ENCODE results near the gene SLC25A30. TPM values are rescaled to one million over a fixed set of nuclear protein-coding genes. Genes with fewer than 3 reads are reported as not detected.

Gene SLC25A30
- total RNA-seq, 2 donors from 2014 or later: 32.6 to 38.4 TPM

DNA sequence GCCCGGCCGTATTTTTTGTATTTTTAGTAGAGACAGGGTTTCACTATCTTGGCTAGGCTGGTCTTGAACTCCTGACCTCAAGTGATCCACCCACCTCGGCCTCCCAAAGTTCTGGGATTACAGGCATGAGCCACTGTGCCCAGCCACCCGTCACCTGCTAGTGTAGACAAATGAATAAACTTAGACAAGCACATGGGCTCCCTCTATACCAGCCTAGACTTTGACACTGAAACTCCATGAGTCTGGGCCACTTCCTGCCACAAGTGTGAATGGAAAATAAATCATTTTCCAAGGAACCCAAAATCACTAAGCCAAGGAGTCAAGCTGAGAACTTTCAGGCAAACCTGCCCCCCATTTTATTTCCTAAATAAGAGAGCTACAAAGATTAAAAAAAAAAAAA is 50.2 kb downstream of the SLC25A30 start:
- DNase-seq (ENCODE audit: low spot score): no peak
- no peak overlapping the region for H3K27ac ChIP-seq
- H3K4me3 ChIP-seq: no peak overlapping the region
- peaks cover 0 to 14% of the 10 kb centered on the region in 2 donors for H3K4me1 ChIP-seq
- TF ChIP-seq CTCF (IDR thresholded peaks at IDR 0.05): no peak
- H3K36me3 ChIP-seq: no peaks in the 10 kb centered on the region
- H3K9me3 ChIP-seq: no peaks in the 10 kb centered on the region
- no peaks in the 10 kb centered on the region for H3K27me3 ChIP-seq

DNA sequence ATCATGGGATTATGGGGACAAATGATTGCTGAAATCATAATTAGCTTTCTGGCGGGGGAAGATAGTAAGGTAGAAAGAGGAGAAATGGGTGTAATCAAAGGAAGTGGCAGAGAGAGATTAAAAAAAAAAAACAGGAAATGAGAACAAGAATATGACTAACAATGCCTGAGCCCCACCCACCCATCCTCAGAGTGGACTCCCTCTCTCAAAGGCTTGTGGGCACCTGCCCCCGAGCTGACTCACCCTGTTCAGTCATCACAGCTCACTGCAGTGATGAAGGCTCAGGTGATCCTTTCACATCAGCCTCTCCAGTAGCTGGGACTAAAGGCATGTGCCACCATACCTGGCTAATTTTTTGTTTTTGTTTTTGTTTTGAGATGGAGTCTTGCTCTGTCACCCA is 50.8 kb downstream of the SLC25A30 start:
- no peaks in the 10 kb centered on the region for H3K9me3 ChIP-seq

DNA sequence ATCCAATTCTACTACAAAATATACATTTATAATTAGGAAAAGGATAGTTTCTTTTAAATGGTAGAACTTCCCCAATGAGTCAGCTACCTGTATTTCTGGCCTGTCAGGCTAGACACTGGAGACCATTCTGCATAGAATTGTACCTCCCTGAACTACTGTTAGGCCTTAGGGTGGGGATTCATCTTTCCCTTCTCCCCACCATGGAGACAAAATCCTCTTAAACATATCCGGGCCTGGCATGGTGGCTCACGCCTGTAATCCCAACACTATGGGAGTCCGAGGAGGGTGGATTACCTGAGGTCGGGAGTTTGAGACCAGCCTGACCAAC is 52.7 kb downstream of the SLC25A30 start:
- Histone ChIP-seq H3K9me3 (no peaks in the 10 kb centered on the region), H3K4me3 (no peak overlapping the region), H3K27ac (no peak overlapping the region), H3K36me3 (no peaks in the 10 kb centered on the region), H3K4me1 (no peaks in the 10 kb centered on the region), H3K27me3 (no peaks in the 10 kb centered on the region)
- no peak for TF ChIP-seq CTCF (IDR thresholded peaks at IDR 0.05)
- no peak for DNase-seq (ENCODE audit: low spot score)

More for the DNA sequence above, 50.8 kb downstream of the SLC25A30 start:
- Histone ChIP-seq H3K27me3 (no peaks in the 10 kb centered on the region), H3K4me1 (peaks cover 0 to 14% of the 10 kb centered on the region in 2 donors), H3K36me3 (no peaks in the 10 kb centered on the region), H3K4me3 (no peak overlapping the region), H3K27ac (no peak overlapping the region)
- peak; percentile 66 for DNase-seq (ENCODE audit: low spot score)
- TF ChIP-seq CTCF (IDR thresholded peaks at IDR 0.05): no peak

DNA sequence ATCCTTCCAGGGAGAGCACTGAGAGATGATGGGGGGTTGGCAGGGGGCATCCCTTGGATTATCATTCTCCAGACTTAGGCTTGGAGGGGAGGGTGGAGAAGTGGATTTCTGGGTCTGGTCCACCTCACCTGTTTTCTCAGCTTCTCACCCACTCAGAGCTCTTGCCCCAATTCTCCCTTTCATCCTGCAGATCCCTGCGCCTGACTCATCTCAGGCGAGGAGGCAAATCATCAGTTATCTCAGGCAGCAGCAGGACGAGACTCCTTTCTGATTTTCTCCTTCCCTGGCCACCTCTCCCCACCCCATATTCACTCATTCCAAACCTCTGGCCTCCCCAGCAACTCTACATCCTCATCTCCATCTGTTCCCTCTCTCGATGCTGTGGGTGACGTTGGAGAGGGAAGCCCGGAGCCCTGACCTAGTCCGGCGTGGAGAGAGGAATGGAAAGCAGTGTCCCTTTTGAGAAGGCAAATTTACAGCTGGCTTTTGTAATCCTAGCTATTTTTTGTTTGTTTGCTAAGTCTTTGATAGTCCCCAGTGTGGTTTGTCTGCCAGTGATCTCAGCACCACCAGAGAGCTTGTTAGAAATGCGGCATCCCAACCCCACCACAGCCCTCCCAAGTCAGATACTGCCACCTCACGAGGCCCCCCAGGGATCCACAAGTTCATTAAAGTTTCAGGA is 53.2 kb downstream of the SLC25A30 start:
- Histone ChIP-seq H3K27me3 (no peaks in the 10 kb centered on the region), H3K27ac (no peak overlapping the region), H3K36me3 (no peaks in the 10 kb centered on the region), H3K9me3 (no peaks in the 10 kb centered on the region), H3K4me1 (no peaks in the 10 kb centered on the region), H3K4me3 (no peak overlapping the region)
- TF ChIP-seq CTCF (IDR thresholded peaks at IDR 0.05): no peak
- no peak for DNase-seq (ENCODE audit: low spot score)

- TF ChIP-seq CTCF (IDR thresholded peaks at IDR 0.05): no peak
- no peaks in the 10 kb centered on the region for H3K36me3 ChIP-seq
- no peaks in the 10 kb centered on the region for H3K9me3 ChIP-seq
- H3K27me3 ChIP-seq: no peaks in the 10 kb centered on the region
- no peak overlapping the region for H3K4me3 ChIP-seq
- H3K27ac ChIP-seq: no peak overlapping the region
- no peak for DNase-seq (ENCODE audit: low spot score)
- no peaks in the 10 kb centered on the region for H3K4me1 ChIP-seq
These were observed 55.2 kb downstream of the SLC25A30 start for GRCh38 chr13:45362939-45363338.

- no peaks in the 10 kb centered on the region for H3K27me3 ChIP-seq
- peaks cover 2% of the 10 kb centered on the region for H3K36me3 ChIP-seq
- H3K4me1 ChIP-seq: no peaks in the 10 kb centered on the region
- H3K9me3 ChIP-seq: no peaks in the 10 kb centered on the region
- no peak overlapping the region for H3K27ac ChIP-seq
- no peak for DNase-seq (ENCODE audit: low spot score)
- TF ChIP-seq CTCF (IDR thresholded peaks at IDR 0.05): no peak
- no peak overlapping the region for H3K4me3 ChIP-seq
These were observed 56.5 kb downstream of the SLC25A30 start for GRCh38 chr13:45361596-45362206.
